ENCODE measurements around the gene SMARCA2. TPM values are rescaled to one million over a fixed set of nuclear protein-coding genes. Genes with fewer than 3 reads are reported as not detected.

Gene SMARCA2
- total RNA-seq, 1 donor from 2014 or later = 98.0 TPM

DNA sequence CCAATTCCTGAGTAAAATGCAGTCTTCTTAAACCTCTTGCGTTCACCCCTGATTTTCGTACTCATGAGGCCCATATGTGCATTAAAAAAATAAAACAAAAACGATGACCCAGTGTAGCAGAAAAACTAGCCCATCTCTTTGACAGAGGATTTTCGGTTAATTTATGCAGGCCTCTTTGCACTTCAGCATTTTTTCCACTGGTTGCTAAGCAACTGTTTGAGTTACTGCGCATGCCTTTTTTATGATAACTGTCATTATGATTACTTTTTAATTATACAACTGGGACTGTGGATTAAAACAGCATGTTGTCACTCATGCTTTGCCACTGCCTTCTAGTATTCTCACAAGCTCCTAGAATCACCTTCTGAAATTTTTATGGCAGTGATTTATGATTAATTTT is 165.0 kb downstream of the SMARCA2 start:
- intact Hi-C loops (cut with micrococcal nuclease) = no loop called here
- peaks cover 32% of the 10 kb centered on the region for H3K36me3 ChIP-seq
- TF ChIP-seq, protein P1, sequence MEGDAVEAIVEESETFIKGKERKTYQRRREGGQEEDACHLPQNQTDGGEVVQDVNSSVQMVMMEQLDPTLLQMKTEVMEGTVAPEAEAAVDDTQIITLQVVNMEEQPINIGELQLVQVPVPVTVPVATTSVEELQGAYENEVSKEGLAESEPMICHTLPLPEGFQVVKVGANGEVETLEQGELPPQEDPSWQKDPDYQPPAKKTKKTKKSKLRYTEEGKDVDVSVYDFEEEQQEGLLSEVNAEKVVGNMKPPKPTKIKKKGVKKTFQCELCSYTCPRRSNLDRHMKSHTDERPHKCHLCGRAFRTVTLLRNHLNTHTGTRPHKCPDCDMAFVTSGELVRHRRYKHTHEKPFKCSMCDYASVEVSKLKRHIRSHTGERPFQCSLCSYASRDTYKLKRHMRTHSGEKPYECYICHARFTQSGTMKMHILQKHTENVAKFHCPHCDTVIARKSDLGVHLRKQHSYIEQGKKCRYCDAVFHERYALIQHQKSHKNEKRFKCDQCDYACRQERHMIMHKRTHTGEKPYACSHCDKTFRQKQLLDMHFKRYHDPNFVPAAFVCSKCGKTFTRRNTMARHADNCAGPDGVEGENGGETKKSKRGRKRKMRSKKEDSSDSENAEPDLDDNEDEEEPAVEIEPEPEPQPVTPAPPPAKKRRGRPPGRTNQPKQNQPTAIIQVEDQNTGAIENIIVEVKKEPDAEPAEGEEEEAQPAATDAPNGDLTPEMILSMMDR (IDR thresholded peaks at IDR 0.05; ENCODE audit: borderline replicate concordance) = no peak
- H3K4me3 ChIP-seq = no peak overlapping the region
- H3K9me3 ChIP-seq (replicated peaks) = no peaks in the 10 kb centered on the region
- no peak overlapping the region for H3K27ac ChIP-seq (replicated peaks)
- no peak for DNase-seq
- no peaks in the 10 kb centered on the region for H3K27me3 ChIP-seq (ENCODE audit: low read depth)
- peaks cover 22% of the 10 kb centered on the region for H3K4me1 ChIP-seq

- TF ChIP-seq, protein P1 (IDR thresholded peaks at IDR 0.05; ENCODE audit: borderline replicate concordance) = no peak
- intact Hi-C loops (cut with micrococcal nuclease) = no loop called here
- Histone ChIP-seq H3K9me3 (replicated peaks) (no peaks in the 10 kb centered on the region), H3K4me3 (no peak overlapping the region), H3K27me3 (ENCODE audit: low read depth) (no peaks in the 10 kb centered on the region), H3K27ac (replicated peaks) (no peak overlapping the region), H3K36me3 (peaks cover 38% of the 10 kb centered on the region), H3K4me1 (peaks cover 20% of the 10 kb centered on the region)
- no peak for DNase-seq
Measured at GRCh38 chr9:2180704-2181103, 165.6 kb downstream of the SMARCA2 start.

- Histone ChIP-seq H3K27ac (replicated peaks) (no peak overlapping the region), H3K36me3 (peaks cover 49% of the 10 kb centered on the region), H3K4me3 (no peak overlapping the region), H3K9me3 (replicated peaks) (no peaks in the 10 kb centered on the region), H3K4me1 (peaks cover 20% of the 10 kb centered on the region), H3K27me3 (ENCODE audit: low read depth) (no peaks in the 10 kb centered on the region)
- DNase-seq = no peak
- intact Hi-C loops (cut with micrococcal nuclease) = no loop called here
- TF ChIP-seq, protein P1 (IDR thresholded peaks at IDR 0.05; ENCODE audit: borderline replicate concordance) = peak; percentile 58
Measured at GRCh38 chr9:2181792-2182191, 166.6 kb downstream of the SMARCA2 start.

- Histone ChIP-seq H3K4me1 (no peaks in the 10 kb centered on the region), H3K9me3 (replicated peaks) (no peaks in the 10 kb centered on the region), H3K36me3 (peaks cover 96% of the 10 kb centered on the region), H3K27ac (replicated peaks) (no peak overlapping the region), H3K27me3 (ENCODE audit: low read depth) (no peaks in the 10 kb centered on the region), H3K4me3 (no peak overlapping the region)
- TF ChIP-seq, protein P1 (IDR thresholded peaks at IDR 0.05; ENCODE audit: borderline replicate concordance) = no peak
- DNase-seq = no peak
- intact Hi-C loops (cut with micrococcal nuclease) = no loop called here
Measured at GRCh38 chr9:2190939-2191608, 175.9 kb downstream of the SMARCA2 start.

- DNase-seq = no peak
- no peak overlapping the region for H3K27ac ChIP-seq (replicated peaks)
- H3K4me1 ChIP-seq = no peaks in the 10 kb centered on the region
- intact Hi-C loops (cut with micrococcal nuclease) = no loop called here
- H3K36me3 ChIP-seq = peaks cover 96% of the 10 kb centered on the region
- no peak overlapping the region for H3K4me3 ChIP-seq
- TF ChIP-seq, protein P1 (IDR thresholded peaks at IDR 0.05; ENCODE audit: borderline replicate concordance) = no peak
- H3K9me3 ChIP-seq (replicated peaks) = no peaks in the 10 kb centered on the region
- no peaks in the 10 kb centered on the region for H3K27me3 ChIP-seq (ENCODE audit: low read depth)
Measured at GRCh38 chr9:2191609-2191972, 176.4 kb downstream of the SMARCA2 start.

Data from left ventricle myocardium inferior (tissue), 1 donor.